ENCODE measurements around the gene POLR1A.

Gene POLR1A

GRCh38 chr2:86094229-86094628 is 11.5 kb downstream of the POLR1A start:
- DNase-seq, result no peak

GRCh38 chr2:86087936-86088850 is 17.5 kb downstream of the POLR1A start:
- DNase-seq, result no peak

GRCh38 chr2:86082756-86083155 is 22.9 kb downstream of the POLR1A start:
- DNase-seq, result no peak

GRCh38 chr2:86081724-86082123 is 24.0 kb downstream of the POLR1A start:
- no peak for DNase-seq

- peak; percentile 88 for DNase-seq
These were observed 25.4 kb downstream of the POLR1A start for GRCh38 chr2:86079981-86080911.

GRCh38 chr2:86078774-86079545 is 26.7 kb downstream of the POLR1A start:
- peak; percentile 27 for DNase-seq

GRCh38 chr2:86075886-86076285 is 29.8 kb downstream of the POLR1A start:
- no peak for DNase-seq

GRCh38 chr2:86074811-86075210 is 30.9 kb downstream of the POLR1A start:
- no peak for DNase-seq

GRCh38 chr2:86074256-86074655 is 31.4 kb downstream of the POLR1A start:
- no peak for DNase-seq

- no peak for DNase-seq
These were observed 32.5 kb downstream of the POLR1A start for GRCh38 chr2:86073225-86073624.

GRCh38 chr2:86072271-86072858 is 33.3 kb downstream of the POLR1A start:
- no peak for DNase-seq

GRCh38 chr2:86070868-86071267 is 34.8 kb downstream of the POLR1A start:
- no peak for DNase-seq

GRCh38 chr2:86069783-86070339 is 35.8 kb downstream of the POLR1A start:
- DNase-seq, result no peak

GRCh38 chr2:86069091-86069685 is 36.5 kb downstream of the POLR1A start:
- no peak for DNase-seq

GRCh38 chr2:86068648-86069047 is 37.0 kb downstream of the POLR1A start:
- no peak for DNase-seq

- DNase-seq, result peak; percentile 20
These were observed 37.5 kb downstream of the POLR1A start for GRCh38 chr2:86068136-86068588.

- DNase-seq, result no peak
These were observed 38.8 kb downstream of the POLR1A start for GRCh38 chr2:86066915-86067314.

GRCh38 chr2:86066007-86066578 is 39.6 kb downstream of the POLR1A start:
- no peak for DNase-seq

- DNase-seq, result no peak
These were observed 40.2 kb downstream of the POLR1A start for GRCh38 chr2:86065512-86065911.

GRCh38 chr2:86064006-86064405 is 41.7 kb downstream of the POLR1A start:
- DNase-seq, result no peak

- no peak for DNase-seq
These were observed 43.6 kb downstream of the POLR1A start for GRCh38 chr2:86062043-86062442.
